HG02938 (cell line): ENCODE data around the gene PRXL2A.
A peak's percentile ranks its signal among the peaks of the same experiment; 100 is the strongest.
"Not testable (repeated sequence)": the region's sequence is repeated elsewhere in the genome, so short reads cannot be mapped to it uniquely, and the experiment has no call there.

Experiments
- ATAC-seq: cut with Tn5 transposase; IDR thresholded peaks from one replicate; pipeline ENCODE4 v1.9.1; 2021; ENCODE audit warnings: mild to moderate bottlenecking, moderate library complexity; ENCODE audit not compliant: unreplicated experiment

Gene PRXL2A

DNA sequence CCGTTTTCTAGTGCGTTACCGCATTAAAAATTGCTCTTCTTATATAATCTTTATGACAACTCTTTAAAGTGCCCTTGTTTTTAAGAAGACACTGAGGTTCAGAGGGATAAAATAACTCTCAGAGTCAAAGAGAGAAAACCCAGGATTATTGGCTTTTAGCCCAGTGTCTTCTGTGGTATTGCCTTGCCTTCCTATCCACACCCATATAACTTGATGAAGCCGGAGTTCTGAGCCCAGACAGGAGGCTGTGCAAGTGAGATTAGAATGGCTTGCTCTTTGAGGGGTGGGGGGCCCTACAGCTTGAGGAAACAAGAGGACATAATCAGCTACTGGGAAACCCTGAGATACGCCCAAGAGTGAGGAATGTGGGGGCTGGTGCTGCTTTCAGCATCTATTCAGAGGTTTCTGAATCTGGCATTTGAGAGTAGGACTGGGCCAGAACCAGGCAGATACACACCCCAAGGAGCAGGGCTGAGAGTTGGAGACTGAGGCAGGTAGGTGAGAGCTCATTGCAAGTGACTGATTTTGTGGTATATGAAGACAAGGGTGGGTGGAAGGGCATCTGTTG is 2.3 kb downstream of the PRXL2A start:
- ATAC-seq, result no peak

DNA sequence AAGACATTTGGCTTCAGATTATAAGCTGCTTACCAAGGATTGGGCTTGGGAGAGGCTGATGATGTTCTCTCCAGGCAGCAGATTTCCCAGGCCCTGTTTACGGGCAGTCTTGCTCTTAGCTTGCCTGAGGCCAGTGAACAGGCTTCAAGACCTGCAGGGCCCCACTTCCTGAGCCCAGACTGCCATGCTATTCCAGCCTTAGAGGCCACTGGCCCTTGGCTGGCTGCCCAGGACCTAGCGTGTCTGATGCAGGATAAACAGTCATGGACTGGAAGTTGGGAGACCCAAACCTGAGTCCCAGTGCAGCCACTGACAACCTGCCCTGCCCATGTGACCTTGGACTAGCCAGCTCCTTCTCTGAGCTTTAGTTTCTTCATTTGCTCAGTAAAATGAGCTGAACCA is 2.9 kb downstream of the PRXL2A start:
- no peak for ATAC-seq

DNA sequence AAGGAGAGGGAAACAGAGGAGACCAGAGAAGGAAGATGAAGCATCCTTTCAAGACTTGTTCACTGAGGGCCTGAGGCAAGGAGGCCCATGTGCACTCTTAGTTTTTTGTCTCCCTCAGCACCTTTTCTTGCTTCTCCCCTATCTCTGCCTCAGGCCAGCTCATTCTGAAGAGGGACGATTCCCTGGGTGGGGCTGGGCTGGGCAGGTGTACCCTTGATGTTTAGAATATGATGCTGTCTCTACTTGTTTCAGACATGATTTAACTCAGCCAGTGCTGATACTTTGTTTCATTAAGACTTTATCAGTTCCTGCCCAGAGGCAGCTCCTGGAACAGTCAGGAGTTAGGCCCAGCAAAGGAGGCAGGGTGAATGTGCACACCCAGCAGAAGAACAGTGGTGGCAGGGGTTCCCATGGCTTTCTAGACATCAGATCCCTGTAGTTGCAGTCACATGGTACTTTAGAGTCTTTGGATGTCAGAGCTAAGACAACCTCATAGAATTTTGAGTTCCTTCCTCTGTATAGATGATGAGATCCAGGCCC is 3.4 kb downstream of the PRXL2A start:
- no peak for ATAC-seq

DNA sequence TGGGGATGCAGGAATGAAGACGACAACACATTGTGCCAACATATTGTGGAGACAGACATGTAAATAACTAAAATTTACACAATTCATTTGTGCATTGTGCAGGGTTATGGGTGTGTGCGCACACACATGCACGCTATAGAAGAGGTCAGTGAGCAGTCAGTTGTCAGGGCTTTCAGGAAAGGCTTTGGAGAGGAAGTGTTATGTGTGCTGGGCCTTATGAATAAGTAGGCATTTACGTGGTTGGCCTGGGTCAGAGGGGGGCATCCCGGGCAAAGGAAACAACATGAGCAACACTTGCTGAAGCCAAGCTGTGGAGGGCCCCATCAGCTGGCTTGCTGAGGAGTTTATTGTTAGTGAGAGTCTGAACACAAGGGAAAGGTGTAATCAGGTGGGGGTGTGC is 4.1 kb downstream of the PRXL2A start:
- ATAC-seq, result no peak

DNA sequence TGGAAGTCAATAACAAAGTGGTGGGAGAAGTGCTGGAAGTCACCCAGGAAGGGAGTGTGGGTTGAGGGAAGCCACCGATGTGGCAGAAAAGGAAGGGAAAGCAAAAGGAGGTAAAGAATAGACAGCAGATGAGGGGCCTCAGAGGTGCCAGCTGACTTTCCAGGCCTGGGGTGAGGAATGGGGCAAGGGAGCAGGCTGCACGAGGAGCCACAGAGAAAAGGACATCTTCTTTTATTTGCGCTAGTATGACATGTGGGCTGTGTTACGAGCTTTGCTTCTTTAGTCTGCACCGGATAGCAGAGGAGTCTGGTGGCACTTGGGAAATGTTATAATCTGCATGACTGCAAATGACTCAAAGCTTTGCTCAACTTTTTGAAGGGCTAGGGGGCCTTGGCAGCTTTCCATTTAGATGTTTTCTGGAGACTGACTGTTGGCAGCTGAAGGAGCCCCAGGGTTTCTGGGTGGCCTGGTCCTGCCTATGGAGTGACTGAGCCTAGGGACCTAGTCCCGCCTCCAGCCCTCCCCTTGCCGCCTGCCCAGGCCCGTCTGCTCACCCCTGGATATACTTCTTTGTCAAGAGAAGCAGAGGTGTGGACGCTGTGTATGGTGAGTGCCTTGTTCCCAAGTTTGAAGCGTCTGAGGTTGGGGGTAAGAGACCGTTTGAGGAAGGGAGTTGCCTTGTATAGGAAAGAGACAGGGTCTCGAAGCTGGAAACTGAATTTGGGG is 5.1 kb downstream of the PRXL2A start:
- no peak for ATAC-seq

DNA sequence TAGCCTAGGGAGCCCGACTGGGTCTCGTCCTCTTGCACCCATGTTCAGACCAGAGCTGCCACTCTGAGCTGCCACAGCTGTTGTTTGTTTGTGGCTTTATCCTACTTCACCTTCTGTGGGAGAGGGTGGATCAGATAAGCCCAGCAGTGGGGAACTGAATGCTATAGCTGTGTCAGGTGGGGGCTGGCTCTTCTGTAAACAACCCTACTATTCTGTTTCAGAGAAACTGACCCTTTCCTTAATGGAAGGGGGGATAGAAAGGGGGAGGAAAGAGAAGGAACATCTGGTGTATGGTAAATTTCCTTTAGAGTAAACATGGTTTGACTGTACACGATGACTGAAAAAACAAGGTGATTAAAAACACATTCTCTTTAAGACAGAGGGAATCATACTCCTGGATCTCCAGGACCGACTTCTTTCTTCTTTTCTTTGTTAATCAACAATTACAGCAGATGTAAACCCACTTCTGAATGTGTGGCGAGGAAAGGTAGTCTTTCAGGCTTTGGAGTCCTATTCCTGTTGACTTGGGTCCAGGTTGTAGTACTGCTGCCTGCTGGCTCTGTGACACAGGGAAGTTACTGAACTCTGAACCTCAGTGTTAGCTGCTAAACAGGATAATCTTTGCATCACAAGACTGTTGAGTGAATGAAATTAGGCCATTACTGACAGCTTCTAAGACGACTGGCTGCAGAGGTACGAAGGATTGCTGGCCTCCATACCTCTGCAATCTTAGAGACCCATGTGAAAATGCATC is 6.0 kb downstream of the PRXL2A start:
- ATAC-seq, result no peak

DNA sequence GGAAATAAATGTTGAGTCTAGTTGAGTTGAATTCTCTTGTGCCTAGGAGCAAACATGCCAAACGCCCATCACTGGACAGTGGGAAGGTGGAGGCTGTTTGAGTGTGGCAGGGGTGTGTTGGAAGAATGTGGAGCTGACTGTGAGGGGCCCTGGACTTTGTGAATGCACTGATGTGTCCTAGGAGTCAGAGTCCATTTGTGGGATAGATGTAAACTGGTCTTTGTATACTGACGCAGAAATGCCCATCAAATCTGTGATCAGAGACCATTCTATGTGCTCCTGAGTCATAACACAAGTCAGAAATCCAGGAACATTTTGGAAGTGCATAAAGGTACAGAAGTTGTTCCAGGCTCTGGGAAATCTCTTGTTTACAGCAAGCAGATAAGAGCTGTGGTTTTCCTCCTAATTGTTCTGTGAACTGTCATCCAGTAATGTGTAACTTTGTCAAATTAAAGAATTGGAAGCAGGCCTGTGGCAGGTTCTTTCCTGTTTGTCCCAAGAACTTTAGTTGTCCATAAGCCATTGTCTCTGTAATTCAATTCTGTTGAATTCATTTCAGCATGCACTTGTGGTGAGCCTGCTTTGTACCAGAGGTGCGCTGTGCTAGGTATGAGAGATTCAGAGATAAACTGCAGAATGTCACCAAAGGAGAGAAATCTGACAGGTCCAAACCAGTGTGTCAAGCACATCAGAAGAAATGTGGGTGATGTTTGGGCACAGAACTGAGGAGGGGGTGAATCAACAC is 7.6 kb downstream of the PRXL2A start:
- no peak for ATAC-seq

DNA sequence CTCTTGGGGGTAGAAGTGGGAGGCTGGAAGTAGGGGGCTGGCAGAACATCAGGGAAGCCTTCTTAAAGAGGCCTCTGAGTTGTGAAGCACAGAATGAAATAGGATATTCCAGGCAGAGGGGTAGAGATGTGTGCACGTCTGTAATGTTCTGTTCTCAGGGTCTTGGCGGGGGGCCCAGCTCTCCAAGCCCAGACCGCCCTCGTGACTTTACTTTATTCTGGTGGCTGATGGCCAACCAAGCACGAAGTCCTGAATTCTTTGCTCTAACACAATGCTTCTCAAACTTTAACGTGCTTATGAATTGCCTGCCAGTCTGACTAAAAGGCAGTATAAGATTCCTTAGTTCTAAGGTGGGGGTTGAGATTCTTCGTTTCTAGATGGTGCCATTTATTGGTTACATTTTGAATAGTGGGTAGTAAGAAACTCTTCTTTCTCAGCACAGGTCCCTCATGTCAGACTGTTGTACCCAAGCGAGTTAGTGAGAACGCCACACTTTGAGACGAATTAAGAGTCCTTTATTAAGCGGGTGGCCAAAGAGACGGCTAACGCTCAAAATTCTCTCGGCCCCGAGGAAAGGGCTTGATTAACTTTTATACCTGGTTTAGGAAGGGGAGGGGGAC is 8.2 kb downstream of the PRXL2A start:
- no peak for ATAC-seq

DNA sequence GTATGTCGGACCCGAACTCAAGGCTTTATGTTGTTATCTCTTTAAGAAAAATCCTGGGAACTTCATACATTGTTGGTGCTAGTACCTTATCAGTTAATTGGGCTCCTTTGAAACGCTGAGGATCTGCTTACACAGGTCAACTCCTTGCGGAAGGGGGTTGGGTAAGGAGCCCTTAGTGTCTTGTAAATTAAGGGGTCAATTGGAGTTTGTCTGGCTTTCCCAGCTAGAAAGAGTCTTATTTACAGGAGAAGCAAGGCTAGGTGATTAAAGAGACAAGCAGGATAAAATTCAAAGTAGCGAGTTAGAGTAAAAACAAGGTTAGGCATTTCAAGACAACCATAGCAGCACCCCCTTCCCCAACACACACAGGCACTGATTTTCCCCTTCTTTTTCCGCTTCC is 8.9 kb downstream of the PRXL2A start:
- ATAC-seq, result not testable (repeated sequence)

DNA sequence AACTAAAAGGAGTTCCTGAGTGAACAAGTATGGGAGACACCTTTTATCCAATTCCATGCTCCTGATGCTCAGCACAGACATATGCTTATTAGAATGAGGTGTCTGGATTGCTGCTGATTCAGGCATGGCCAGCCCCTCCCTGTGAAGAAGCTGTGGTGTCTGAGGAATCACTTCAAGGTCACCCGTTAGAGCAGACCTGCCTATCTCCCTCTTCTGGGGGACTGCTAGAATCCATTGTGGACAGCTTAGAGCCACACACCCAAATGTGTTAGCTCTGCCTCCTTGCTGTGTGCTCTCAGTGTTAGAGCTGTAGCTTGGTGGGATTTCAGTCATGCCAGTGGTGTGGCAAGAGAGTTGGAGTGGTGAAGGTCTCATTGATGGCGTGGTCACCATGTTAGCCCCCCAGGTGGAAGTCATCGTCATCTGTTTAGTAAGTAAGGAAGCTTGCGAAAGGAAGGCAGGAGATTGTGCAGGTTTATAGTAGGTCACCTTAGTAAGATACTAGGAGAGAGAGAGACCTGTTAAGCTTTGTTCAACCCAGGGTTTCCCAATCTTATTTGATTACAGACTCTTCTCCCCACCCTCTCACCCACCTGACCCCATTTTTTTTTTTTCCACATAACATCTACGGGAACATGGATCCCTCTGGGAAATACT is 12.8 kb downstream of the PRXL2A start:
- ATAC-seq, result peak; percentile 13

DNA sequence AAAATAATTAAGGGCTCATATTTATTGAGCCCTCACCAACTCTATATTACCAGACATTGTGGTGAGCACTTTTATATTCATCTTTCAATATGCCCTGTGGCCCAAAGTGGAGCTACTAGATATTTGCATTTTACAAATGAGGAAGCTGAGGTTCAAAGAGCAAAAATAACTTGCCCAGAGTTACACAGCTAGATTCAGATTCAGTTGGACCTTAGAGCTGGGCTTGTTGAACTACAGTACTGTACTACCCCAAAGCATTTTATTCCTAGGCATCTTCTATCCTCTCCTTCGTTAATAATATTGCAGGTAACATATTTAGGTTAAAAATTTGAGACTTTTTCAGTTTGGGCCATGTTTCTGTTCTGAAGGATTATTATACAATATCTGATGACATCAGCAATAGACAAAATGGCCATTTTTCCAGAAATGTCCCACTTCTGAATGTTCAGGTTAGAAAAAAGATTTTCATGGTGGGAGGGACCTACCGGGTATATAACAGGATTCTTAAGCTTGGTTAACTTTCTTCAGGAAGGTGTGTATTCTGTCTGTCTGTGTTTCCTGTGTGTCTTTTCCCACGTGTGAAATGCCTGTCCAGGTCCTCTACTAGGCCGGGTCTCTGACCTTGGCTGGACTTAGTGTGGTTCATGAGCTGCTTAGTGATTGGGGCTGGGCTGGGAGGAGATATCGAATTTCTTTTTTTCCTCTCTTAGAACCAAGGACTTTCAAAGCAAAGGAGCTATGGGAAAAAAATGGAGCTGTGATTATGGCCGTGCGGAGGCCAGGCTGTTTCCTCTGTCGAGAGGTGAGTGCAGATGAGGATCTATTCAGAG is 13.6 kb downstream of the PRXL2A start:
- peak; percentile 95 for ATAC-seq

DNA sequence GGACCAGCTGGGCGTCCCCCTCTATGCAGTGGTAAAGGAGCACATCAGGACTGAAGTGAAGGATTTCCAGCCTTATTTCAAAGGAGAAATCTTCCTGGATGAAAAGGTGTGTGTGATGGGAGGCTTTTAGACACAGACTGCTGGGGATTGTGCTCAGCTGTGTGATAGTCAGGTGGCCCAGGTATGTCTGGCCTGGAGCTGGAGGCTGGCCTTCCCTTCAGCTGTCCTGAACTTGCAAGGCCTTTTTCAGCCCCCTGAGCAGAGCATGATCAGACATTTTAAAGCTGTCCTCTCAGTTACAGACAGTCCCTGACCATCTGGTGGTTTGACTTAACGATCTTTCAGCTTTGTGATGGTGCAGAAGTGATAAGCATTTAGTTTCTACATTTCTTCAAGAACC is 17.6 kb downstream of the PRXL2A start:
- ATAC-seq, result no peak

DNA sequence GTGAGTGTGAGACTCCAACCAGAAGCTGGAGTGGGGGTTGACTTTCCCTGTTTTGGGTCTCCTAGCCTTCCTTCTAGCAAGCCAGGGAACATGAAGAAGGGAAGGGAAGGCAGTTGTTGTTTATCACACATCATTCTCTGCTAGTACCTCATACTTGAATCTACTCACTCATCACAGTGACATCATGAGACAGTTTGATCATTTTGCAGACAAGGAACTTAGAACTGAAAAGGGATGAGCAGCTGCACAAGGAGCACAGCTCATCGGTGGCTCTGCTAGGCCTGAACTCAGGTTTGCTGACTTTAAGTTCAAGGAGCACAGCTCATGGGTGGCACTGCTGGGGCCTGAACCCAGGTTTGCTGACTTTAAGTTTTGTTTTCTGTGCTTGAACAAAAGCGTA is 19.2 kb downstream of the PRXL2A start:
- ATAC-seq, result no peak

DNA sequence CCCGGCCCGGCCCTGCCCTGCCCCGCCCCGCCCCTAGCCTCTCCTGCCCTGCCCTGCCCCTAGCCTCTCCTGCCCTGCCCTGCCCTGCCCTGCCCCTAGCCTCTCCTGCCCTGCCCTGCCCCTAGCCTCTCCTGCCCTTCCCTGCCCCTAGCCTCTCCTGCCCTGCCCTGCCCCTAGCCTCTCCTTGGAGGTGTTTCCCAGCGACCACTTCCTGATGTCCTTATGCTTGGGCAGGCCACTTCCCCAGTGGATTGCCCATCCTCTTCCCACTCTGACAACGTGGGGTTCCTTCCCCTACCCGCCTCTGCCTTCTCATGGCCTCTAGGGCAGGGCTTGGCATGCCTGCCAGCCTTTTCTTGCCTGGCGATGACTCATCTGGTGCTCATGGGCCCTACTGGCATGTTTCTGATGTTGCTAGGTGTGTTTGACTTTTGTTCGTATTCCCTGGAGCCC is 21.2 kb downstream of the PRXL2A start:
- no peak for ATAC-seq

DNA sequence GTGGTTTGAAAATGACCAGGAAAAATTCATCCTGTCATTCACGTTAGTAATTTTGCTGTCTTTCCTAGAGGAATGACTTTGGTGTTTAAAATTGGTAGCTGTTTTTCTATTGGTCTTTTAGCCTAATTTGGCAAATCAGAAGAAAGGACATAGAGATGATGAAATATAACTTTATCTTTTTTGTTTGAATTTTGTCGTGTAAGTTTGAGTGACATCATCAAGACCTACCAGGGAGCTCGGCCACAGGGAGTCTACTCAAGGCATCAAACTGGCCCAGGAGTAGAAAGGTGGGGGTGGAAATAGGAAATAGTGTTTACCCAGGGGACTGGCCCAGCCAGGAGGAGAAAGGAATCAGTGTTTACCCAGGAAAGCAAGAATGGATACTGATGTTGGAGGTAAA is 24.8 kb downstream of the PRXL2A start:
- no peak for ATAC-seq

DNA sequence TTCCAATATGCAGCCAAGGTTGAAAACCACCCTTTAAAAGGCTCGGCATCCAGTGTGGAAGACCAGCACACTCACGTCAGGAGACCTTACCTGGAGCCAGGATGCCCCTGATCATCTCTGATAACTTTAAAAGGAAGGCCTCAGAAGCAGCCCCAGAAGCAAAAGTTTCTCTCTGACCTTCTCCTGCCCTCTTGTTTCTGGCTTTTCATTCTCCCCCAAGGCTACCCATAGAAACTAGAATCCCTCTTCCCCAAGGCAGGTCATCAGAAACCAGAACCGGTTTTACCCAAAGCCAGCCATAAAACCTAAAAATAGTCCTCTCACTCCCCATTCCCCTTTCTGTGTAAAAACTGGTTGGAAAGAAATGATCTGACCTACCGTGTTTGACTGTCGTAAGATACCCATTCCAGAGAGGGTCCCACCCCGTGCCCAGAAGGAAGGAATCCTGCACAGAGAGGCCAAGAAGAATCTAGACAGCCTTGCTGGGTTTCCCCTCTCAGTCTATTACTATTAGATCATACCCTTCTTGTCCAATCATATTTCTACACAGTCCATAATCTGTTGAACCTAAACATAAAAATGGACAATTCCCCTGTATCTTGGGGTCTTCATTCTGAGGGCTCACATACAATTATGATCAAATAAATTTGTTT is 28.2 kb downstream of the PRXL2A start:
- no peak for ATAC-seq

DNA sequence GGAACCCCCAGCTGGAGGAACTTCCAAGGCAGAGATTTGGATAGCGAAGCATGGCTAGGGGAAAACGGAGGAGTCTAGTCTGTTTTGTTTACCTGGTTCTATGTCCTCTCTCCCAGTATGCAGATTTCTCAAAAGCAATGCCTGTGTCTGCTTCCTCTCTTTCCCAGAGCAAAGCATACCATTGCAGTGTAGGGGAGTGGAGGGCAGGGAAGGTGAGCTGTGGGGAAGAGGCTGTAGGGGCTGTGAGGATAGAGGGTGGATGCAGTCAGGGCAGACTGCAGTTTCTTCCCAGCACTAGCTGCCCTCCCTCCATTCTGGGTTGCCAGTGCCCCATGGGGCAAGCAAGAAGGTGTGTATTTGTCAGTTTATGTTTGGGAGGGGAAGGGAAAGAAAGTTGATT is 28.9 kb downstream of the PRXL2A start:
- ATAC-seq, result no peak

DNA sequence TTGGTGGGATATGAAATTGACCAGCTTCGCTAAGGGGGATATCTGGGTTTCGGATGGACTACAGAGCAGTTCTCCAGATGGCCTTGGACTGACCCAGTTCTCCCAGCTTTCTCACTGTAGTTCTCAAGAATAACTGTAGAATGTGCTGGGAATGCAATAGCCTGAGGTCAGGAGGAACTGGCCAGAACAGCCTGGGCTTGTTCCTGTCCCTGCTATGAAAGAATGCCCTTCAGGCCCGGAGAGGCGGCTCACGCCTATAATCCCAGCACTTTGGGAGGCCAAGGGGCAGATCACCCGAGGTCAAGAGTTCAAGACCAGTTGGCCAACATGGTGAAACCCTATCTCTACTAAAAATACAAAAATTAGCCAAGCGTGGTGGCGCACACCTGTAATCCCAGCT is 33.5 kb downstream of the PRXL2A start:
- ATAC-seq, result no peak

DNA sequence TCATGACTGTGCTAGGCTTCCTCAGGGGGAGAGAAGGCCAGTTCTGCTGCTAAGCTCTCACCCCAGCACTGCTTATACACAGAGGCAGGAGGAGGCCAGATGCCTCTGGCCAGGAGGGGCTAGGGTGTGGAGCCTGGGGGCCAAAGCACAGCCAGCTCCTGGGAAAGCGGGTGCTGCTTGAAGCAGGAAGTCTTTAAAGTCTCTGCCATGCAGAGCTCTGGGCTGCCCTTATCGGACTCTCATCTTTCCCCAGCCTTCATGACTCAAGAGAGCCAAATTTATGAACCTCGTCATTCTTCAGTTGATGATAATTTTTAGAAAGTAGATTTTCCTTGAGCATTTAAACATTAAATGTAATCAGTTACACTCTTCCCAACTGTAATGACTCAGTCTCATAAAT is 34.5 kb downstream of the PRXL2A start:
- ATAC-seq, result no peak
